Thyroid gland (tissue), 4 donors: ENCODE measurements around the gene CROCC2. TPM values are rescaled to one million over a fixed set of nuclear protein-coding genes. Genes with fewer than 3 reads are reported as not detected.

Source experiments
- DNase-seq, 2 donors: peaks; one replicate each; pipeline ENCODE4 v3.0.0-alpha.2; 2019
- H3K27ac ChIP-seq, 3 donors: fragments of 200-600 bp; sonication (generic); 1 replicate in 2 of 3; 2 replicates in 1 of 3; pipeline ENCODE4 v1.5.1; 2016 to 2019; ENCODE audit warnings: mild to moderate bottlenecking in 1 of 3, moderate library complexity in 1 of 3
- H3K27me3 ChIP-seq: fragments of 200-600 bp; sonication (generic); one replicate; pipeline ENCODE4 v1.5.1; 2019
- H3K36me3 ChIP-seq, 2 donors: fragments of 200-600 bp; sonication (generic); one replicate each; pipeline ENCODE4 v1.5.1; 2016 to 2019
- H3K4me1 ChIP-seq, 2 donors: fragments of 200-600 bp; sonication (generic); one replicate each; pipeline ENCODE4 v1.5.1; 2017 to 2019
- H3K4me3 ChIP-seq, 3 donors: fragments of 200-600 bp; sonication (generic); replicated peaks in 1 of 3; 1 replicate in 2 of 3; 2 replicates in 1 of 3; pipeline ENCODE4 v1.5.1; 2016; ENCODE audit warnings: mild to moderate bottlenecking in 1 of 3
- H3K9me3 ChIP-seq: fragments of 200-600 bp; sonication (generic); one replicate; pipeline ENCODE4 v1.5.1; 2017
- CTCF ChIP-seq, 6 experiments: fragments of 200-600 bp in 3 of 6; fragments of 450-650 bp in 3 of 6; sonication (generic) in 3 of 6; IDR thresholded peaks; one replicate each; pipeline ENCODE4 v1.5.1; 2016 to 2019; ENCODE audit warnings: antibody characterized with exemption in 6 of 6, mild to moderate bottlenecking in 2 of 6, inconsistent platforms in 1 of 6, moderate library complexity in 1 of 6
- POLR2A ChIP-seq, 2 donors: fragments of 450-650 bp; IDR thresholded peaks; one replicate each; pipeline ENCODE4 v1.6.1; 2017; ENCODE audit warnings: antibody characterized with exemption in 2 of 2, mild to moderate bottlenecking in 2 of 2, moderate library complexity in 1 of 2
- WGBS, 2 donors: methylation state at CpG; one replicate each; pipeline ENCODE4 v1.1.5; 2017; 5-methylcytosine and 5-hydroxymethylcytosine counted together
- intact Hi-C: fragments of 100-400 bp; cut with DNase I; formaldehyde crosslinking; loops from one replicate; pipeline ENCODE4 v1.15.1; 2023
- total RNA-seq, 4 donors: library from RNA; depleted of rRNA; stranded (reverse); fragments of >200 nt; gene quantifications; one replicate each; pipeline ENCODE4 v1.2.3, GENCODE V29; 2016

Gene CROCC2
- total RNA-seq, 4 donors from 2014 or later, result not detected

DNA sequence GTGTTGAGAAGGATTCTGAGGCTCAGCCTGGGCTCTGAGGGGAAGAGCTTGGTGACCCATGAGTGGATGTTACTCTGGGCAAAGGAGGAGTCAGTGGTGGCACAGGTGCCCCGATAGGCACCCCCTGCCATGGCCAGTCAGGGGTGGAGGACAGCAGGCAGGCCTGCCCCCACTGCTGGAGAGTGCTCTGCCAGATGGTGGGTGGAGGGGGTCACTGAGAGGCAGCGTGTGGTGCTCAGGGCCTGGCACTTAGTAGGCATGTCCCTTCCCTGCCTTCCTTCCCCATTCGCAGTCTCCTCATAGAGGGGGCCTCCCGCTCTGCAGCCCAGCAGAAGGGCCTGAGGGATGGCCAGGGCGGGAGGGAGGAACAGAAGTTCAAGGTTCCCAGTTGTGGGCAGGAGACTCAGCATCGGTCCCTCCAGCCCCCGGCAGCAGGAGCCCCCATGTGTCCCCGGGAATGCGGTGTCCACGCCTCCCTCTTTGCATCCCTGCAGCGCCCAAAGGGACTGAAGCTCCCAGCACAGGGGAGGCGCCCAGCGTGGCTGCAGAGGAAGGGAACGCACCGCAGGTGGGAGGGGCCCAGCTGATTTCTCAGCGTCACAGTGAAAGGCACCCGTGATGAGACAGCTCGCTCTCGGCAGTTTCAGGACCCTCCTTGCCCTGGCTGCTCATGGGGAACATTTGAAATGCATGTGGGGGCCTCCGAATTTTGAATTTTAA is 86.6 kb downstream of the CROCC2 start:
- peaks cover 40 to 92% of the 10 kb centered on the region in 2 donors for H3K4me1 ChIP-seq
- no peaks in the 10 kb centered on the region for H3K27me3 ChIP-seq
- H3K27ac ChIP-seq, result peak overlapping the region in 2 of 3 donors; percentile 63 to 65
- H3K9me3 ChIP-seq, result no peaks in the 10 kb centered on the region
- WGBS, 2 donors, result 81 to 92% methylated on average over 9 to 11 of the region's 20 CpGs
- TF ChIP-seq POLR2A (IDR thresholded peaks at IDR 0.05) (no peak), CTCF (IDR thresholded peaks at IDR 0.05) (no peak)
- intact Hi-C loops, result loop anchor here (10.0 kb wide), 2 partner anchors 78 to 162 kb away; partner anchors contain the start of gene PPP1R7
- H3K4me3 ChIP-seq, result no peak overlapping the region
- H3K36me3 ChIP-seq, result no peaks in the 10 kb centered on the region
- no peak for DNase-seq

DNA sequence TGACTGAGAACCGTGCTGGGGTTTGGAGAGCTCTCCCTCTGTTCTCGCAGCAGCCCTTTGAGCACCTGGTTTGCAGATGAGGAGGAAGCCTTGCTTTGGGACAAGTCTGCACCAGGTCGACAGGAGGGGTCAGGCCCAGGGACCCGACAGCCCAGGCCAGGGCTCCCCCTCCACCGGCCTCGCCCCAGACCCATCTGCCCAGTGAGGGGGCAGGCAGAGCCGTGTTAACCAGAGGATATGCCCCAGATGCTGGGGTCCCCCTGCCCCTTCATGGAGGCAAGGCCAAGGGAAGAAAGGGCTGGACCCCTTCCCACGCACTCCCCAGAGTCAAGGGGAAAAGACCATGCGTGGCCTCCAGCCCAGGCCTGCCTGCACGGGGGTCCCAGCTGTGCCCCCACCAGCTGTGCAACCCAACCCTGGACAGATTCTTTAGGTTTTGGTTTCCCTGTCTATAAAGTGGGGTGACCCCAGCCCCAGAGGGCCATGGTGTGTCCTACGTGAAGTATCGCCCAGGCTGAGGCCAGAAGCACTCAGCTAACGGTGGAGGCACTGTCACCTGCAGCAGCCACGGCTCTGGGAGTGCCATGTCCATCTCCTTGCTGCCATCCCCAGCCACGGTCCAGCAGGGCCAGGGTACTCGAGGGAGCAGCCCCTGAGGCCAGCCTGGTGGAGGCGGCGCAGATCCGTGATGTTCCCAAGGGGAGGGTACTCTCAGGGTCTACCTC is 87.5 kb downstream of the CROCC2 start:
- TF ChIP-seq CTCF (IDR thresholded peaks at IDR 0.05), result no peak
- TF ChIP-seq POLR2A (IDR thresholded peaks at IDR 0.05), result no peak
- Histone ChIP-seq H3K27me3 (no peaks in the 10 kb centered on the region), H3K9me3 (no peaks in the 10 kb centered on the region), H3K4me3 (no peak overlapping the region), H3K4me1 (peaks cover 41 to 86% of the 10 kb centered on the region in 2 donors), H3K36me3 (no peaks in the 10 kb centered on the region), H3K27ac (peak overlapping the region in 2 of 3 donors; percentile 95 to 98)
- DNase-seq, result no peak
- intact Hi-C loops, result loop anchor here (10.0 kb wide), 2 partner anchors 79 to 161 kb away; partner anchors contain the start of gene PPP1R7
- WGBS, 2 donors, result 95% methylated on average over 5 to 17 of the region's 19 CpGs

DNA sequence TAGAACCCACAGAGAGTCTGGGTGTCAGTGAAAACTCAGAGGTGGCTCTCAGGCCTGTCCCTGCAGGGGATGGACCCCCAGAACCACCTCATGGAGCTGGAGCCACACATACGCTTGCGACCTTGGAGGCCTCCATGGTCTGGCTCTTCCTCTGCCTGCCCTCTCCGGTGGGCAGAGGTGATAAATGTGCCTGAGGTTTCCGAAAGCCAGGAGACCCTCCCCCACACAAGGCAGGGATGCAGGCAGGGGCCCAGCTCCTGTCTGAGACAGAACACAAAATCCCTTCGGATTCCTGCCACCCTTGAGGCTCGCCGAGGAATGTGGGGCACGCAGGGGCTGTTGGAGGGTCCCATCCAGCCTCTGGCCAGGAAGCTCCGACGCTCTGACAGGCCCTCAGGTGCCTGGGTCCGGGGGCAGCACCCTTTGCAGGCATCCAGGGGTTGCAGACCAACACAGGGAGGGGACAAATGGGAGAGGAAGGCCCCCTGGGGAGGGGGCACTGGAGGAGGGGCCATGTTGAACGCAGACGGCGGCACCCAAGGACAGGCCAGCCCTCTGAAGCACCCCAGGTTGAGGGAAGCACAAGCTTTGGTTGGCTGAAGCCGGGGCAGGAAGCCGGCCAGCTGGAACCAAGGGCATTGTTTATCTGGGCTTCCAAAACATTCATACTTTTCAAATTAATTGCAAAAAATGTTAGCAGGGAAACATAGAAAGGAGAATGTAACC is 88.2 kb downstream of the CROCC2 start:
- Histone ChIP-seq H3K27me3 (no peaks in the 10 kb centered on the region), H3K36me3 (no peaks in the 10 kb centered on the region), H3K4me1 (peaks cover 42 to 80% of the 10 kb centered on the region in 2 donors), H3K9me3 (no peaks in the 10 kb centered on the region), H3K27ac (peak overlapping the region; percentile 95 to 99 (median 98)), H3K4me3 (no peak overlapping the region)
- peak; percentile 69 to 81 for DNase-seq
- TF ChIP-seq POLR2A (IDR thresholded peaks at IDR 0.05) (no peak), CTCF (IDR thresholded peaks at IDR 0.05) (no peak)
- intact Hi-C loops, result loop anchor here (10.0 kb wide), 2 partner anchors 80 to 160 kb away; partner anchors contain the start of gene PPP1R7
- WGBS, 2 donors, result 31 to 55% methylated on average over 11 to 16 of the region's 16 CpGs

DNA sequence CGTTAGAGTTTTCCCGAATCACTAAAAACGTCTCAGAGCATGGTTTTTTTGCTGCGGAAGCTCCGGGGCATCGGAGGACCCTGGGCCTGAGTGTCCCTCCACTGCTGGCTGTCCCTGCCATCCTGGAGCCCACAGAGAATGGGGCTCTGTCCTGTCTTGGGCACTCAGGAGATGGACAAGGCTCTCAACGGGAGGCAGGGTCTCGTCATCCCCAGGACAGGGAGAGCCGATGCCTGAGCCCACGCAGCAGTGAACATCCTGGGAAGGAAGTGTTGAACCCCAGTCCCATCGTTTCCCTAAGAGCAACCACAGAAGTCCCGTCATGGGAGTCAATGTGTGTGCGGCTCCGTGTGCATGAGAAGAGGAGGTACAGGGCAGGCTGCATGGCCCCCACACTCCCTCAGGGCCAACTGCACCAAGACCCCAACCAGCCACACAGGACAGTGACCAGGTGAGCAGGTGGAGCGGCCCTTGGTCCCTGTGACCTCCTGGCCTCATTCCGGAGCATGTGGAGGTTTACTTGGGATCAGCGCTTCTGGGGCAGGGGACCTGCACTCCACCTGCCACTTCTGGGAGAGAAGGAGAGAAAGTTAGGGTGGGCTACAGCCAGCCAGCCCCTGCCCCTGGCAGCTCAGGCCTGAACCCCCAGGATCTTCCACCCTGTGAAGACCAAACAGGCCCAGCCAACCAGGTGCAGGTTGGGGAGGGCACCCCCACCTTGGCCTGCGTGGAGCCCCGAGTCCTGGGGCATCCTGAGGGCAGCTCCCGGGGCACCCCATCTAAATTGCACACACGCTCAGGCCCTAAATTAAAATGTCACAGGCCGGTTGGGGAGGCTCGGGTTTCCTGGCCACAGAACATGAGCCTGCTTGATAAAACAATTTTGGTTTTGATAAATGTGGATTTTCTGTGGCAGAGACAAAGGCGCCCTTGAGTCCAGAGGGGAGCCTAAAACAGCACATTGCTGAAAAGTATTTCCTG is 89.2 kb downstream of the CROCC2 start:
- 79 to 80% methylated on average over 20 to 24 of the region's 24 CpGs for WGBS, 2 donors
- intact Hi-C loops, result loop anchor here (10.0 kb wide), 2 partner anchors 81 to 159 kb away; partner anchors contain the start of gene PPP1R7
- Histone ChIP-seq H3K27me3 (no peaks in the 10 kb centered on the region), H3K4me3 (no peak overlapping the region), H3K4me1 (peaks cover 52 to 83% of the 10 kb centered on the region in 2 donors), H3K36me3 (no peaks in the 10 kb centered on the region), H3K9me3 (no peaks in the 10 kb centered on the region), H3K27ac (peak overlapping the region; percentile 95 to 99 (median 98))
- TF ChIP-seq POLR2A (IDR thresholded peaks at IDR 0.05), result no peak
- no peak for TF ChIP-seq CTCF (IDR thresholded peaks at IDR 0.05)
- DNase-seq, result no peak
